Neuron (in vitro differentiated cells): ENCODE data around the gene LPP.

Experiments used
- H2AFZ ChIP-seq: one replicate; pipeline ENCODE4 v1.6.1; 2013; ENCODE audit warnings: low read depth, mild to moderate bottlenecking, inconsistent platforms, low read length, moderate library complexity
- H3K27me3 ChIP-seq: one replicate; pipeline ENCODE4 v1.6.1; 2013; ENCODE audit warnings: low read length; ENCODE audit not compliant: insufficient read depth
- H3K36me3 ChIP-seq: one replicate; pipeline ENCODE4 v1.6.1; 2013; ENCODE audit warnings: low read length; ENCODE audit not compliant: insufficient read depth
- H3K4me1 ChIP-seq: one replicate; pipeline ENCODE4 v1.6.1; 2013; ENCODE audit warnings: low read length; ENCODE audit not compliant: insufficient read depth
- H3K4me3 ChIP-seq: 2 replicates; pipeline ENCODE4 v1.5.1; 2013; ENCODE audit warnings: mild to moderate bottlenecking, low read length, moderate library complexity
- H3K9me3 ChIP-seq: one replicate; pipeline ENCODE4 v1.6.1; 2013; ENCODE audit warnings: low read length

LPP gene

GRCh38 chr3:188165596-188165995 is 11.6 kb downstream of the LPP start:
- Histone ChIP-seq H3K4me3 (no peak overlapping the region), H2AFZ (no peak overlapping the region), H3K27me3 (no peaks in the 10 kb centered on the region), H3K36me3 (peaks cover 3% of the 10 kb centered on the region), H3K9me3 (peaks cover 2% of the 10 kb centered on the region), H3K4me1 (no peaks in the 10 kb centered on the region)

- H3K4me3 ChIP-seq = no peak overlapping the region
- H3K36me3 ChIP-seq = peaks cover 3% of the 10 kb centered on the region
- H3K27me3 ChIP-seq = no peaks in the 10 kb centered on the region
- no peaks in the 10 kb centered on the region for H3K4me1 ChIP-seq
- H3K9me3 ChIP-seq = peaks cover 2% of the 10 kb centered on the region
- no peak overlapping the region for H2AFZ ChIP-seq
Measured at GRCh38 chr3:188166441-188166840, 12.5 kb downstream of the LPP start.

- no peaks in the 10 kb centered on the region for H3K27me3 ChIP-seq
- no peaks in the 10 kb centered on the region for H3K4me1 ChIP-seq
- no peak overlapping the region for H2AFZ ChIP-seq
- peaks cover 2% of the 10 kb centered on the region for H3K9me3 ChIP-seq
- H3K4me3 ChIP-seq = no peak overlapping the region
- H3K36me3 ChIP-seq = no peaks in the 10 kb centered on the region
Measured at GRCh38 chr3:188168186-188168585, 14.2 kb downstream of the LPP start.

- Histone ChIP-seq H2AFZ (no peak overlapping the region), H3K9me3 (peaks cover 2% of the 10 kb centered on the region), H3K4me3 (no peak overlapping the region), H3K36me3 (no peaks in the 10 kb centered on the region), H3K4me1 (no peaks in the 10 kb centered on the region), H3K27me3 (no peaks in the 10 kb centered on the region)
Measured at GRCh38 chr3:188168648-188169047, 14.7 kb downstream of the LPP start.

GRCh38 chr3:188169830-188170455 is 16.0 kb downstream of the LPP start:
- Histone ChIP-seq H2AFZ (no peak overlapping the region), H3K27me3 (no peaks in the 10 kb centered on the region), H3K9me3 (peaks cover 2% of the 10 kb centered on the region), H3K36me3 (no peaks in the 10 kb centered on the region), H3K4me3 (no peak overlapping the region), H3K4me1 (no peaks in the 10 kb centered on the region)

GRCh38 chr3:188170461-188171459 is 16.8 kb downstream of the LPP start:
- Histone ChIP-seq H3K27me3 (no peaks in the 10 kb centered on the region), H3K36me3 (no peaks in the 10 kb centered on the region), H2AFZ (no peak overlapping the region), H3K4me3 (no peak overlapping the region), H3K9me3 (peaks cover 2% of the 10 kb centered on the region), H3K4me1 (no peaks in the 10 kb centered on the region)

- Histone ChIP-seq H2AFZ (no peak overlapping the region), H3K4me1 (no peaks in the 10 kb centered on the region), H3K27me3 (no peaks in the 10 kb centered on the region), H3K36me3 (no peaks in the 10 kb centered on the region), H3K9me3 (peaks cover 2% of the 10 kb centered on the region), H3K4me3 (no peak overlapping the region)
Measured at GRCh38 chr3:188171682-188172467, 17.9 kb downstream of the LPP start.

- H3K27me3 ChIP-seq = no peaks in the 10 kb centered on the region
Measured at GRCh38 chr3:188174317-188175044, 20.5 kb downstream of the LPP start.

GRCh38 chr3:188176476-188176875 is 22.5 kb downstream of the LPP start:
- Histone ChIP-seq H3K9me3 (no peaks in the 10 kb centered on the region), H3K4me3 (no peak overlapping the region), H3K27me3 (no peaks in the 10 kb centered on the region), H2AFZ (no peak overlapping the region), H3K36me3 (no peaks in the 10 kb centered on the region), H3K4me1 (no peaks in the 10 kb centered on the region)

More at GRCh38 chr3:188174317-188175044, 20.5 kb downstream of the LPP start:
- H3K4me3 ChIP-seq = no peak overlapping the region
- no peaks in the 10 kb centered on the region for H3K4me1 ChIP-seq
- H3K9me3 ChIP-seq = peaks cover 2% of the 10 kb centered on the region
- H2AFZ ChIP-seq = no peak overlapping the region
- H3K36me3 ChIP-seq = no peaks in the 10 kb centered on the region

GRCh38 chr3:188176884-188177283 is 22.9 kb downstream of the LPP start:
- H3K27me3 ChIP-seq = no peaks in the 10 kb centered on the region
- H3K36me3 ChIP-seq = no peaks in the 10 kb centered on the region
- H2AFZ ChIP-seq = no peak overlapping the region
- H3K4me3 ChIP-seq = no peak overlapping the region
- no peaks in the 10 kb centered on the region for H3K4me1 ChIP-seq
- no peaks in the 10 kb centered on the region for H3K9me3 ChIP-seq

GRCh38 chr3:188177721-188178120 is 23.8 kb downstream of the LPP start:
- no peaks in the 10 kb centered on the region for H3K27me3 ChIP-seq
- H3K36me3 ChIP-seq = peaks cover 2% of the 10 kb centered on the region
- no peak overlapping the region for H2AFZ ChIP-seq
- no peak overlapping the region for H3K4me3 ChIP-seq
- H3K9me3 ChIP-seq = no peaks in the 10 kb centered on the region
- no peaks in the 10 kb centered on the region for H3K4me1 ChIP-seq

- Histone ChIP-seq H3K27me3 (no peaks in the 10 kb centered on the region), H2AFZ (no peak overlapping the region), H3K9me3 (no peaks in the 10 kb centered on the region), H3K36me3 (peaks cover 6% of the 10 kb centered on the region), H3K4me3 (no peak overlapping the region), H3K4me1 (no peaks in the 10 kb centered on the region)
Measured at GRCh38 chr3:188178293-188178936, 24.5 kb downstream of the LPP start.
